Daoy (cell line): Measurements from ENCODE around the gene INO80C. TPM values are rescaled to one million over a fixed set of nuclear protein-coding genes. Genes with fewer than 3 reads are reported as not detected.

ENCODE experiments used
- DNase-seq: peaks from one replicate; pipeline ENCODE4 v3.0.0-alpha.2; 2015; ENCODE audit warnings: low read depth
- total RNA-seq: library from RNA; depleted of rRNA; stranded (reverse); fragments of >200 nt; shearing (Covaris generic); gene quantifications from 2 replicates; pipeline ENCODE4 v1.2.3, GENCODE V29; 2014; rRNA removed

Gene INO80C
- 3.9 and 5.2 TPM in 2 replicates for total RNA-seq

DNA sequence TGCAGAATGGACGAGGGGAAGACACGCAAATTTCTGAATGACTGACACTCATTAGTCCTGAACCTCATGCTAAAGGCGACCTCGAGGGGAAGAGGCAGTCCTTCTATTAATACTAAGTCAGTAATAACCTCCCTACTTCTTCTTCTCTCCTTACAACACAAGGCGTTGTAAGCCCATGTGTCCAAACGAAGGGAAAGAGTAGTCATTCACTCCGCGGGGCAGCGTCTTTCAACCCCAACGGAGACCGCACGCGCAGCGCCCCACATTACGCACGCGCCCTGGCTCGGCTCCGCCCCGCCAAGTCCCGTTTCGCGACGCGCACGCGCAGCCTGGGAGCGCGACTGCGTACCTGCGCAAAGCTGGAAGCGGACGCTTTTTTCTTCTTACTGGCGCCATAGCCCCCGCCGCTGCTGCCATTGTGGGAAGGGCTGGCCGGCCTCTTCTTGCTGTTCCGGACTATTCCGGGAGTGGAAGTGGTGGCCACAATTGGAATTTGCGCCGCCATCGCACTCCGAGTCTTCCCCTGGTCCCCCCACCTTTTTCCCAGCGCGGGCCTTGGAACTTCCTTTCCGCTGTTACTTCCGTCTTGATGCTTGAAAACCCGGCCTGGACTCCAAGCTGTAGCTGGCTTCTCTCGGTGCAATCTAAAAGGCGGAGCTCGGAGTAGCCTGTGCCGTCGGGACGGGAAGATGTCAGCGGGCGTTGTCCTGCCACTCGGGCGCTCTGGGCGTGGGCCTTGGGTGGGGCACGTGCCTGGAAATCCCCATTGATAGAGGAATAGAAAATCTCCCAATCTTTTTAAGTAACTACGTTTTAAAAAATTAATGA, at the start of gene INO80C:
TSS of gene INO80C (minus strand) at position 591 of the 828 bp plus-strand sequence. CDS start at position 505, 86 bp downstream.
- DNase-seq = peak; percentile 96

DNA sequence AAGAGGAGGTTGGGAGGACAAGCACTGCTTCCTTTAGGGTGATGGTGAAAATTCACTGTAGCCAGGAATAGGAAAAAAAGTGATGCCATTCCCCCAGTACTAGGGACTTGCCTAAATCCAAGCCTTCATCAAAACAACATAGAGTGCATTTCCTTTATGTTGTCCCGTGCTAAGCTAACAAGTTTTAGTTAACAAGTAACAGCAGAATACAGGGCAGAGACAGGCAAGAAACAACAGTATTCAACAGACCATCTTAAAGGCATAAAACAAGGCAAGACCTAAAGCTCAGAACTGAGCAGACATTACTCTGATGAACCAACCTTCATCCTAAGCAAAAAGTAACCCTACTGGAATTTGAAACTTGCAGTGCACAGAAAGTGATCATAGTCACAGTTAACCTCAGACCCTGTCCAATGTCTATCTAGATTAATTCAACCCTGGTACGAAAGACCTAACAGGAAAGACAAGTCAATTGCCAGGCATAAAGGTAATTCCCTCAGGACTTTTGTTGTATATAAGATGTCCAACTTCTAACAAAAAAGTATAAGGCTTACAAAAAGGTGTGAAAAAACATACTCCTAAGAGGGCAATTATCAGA, 49.3 kb upstream of the INO80C start:
- no peak for DNase-seq

DNA sequence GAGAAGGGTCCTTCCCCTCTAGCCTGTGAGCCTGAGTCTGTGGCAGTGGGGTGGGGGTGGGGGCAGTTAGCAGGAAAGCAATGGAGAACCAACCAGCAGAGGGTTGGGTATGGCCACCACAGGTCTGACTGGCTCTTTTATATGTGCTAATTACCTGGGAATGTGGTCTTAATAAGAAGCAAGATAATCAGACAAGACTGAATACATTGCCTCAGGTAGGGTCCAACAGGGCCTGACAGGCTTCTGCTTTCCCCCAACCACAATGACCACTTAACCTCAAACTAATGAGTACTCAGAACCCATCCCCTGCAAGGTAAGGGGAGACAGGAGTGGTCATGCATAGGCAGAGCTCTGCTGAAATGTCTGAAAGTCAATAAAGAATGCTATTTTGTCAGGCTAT, 44.6 kb upstream of the INO80C start:
- DNase-seq = no peak

GRCh38 chr18:35535297-35535696, 37.5 kb upstream of the INO80C start:
- DNase-seq = no peak

- no peak for DNase-seq
These were observed 36.2 kb upstream of the INO80C start for GRCh38 chr18:35533916-35534405.

DNA sequence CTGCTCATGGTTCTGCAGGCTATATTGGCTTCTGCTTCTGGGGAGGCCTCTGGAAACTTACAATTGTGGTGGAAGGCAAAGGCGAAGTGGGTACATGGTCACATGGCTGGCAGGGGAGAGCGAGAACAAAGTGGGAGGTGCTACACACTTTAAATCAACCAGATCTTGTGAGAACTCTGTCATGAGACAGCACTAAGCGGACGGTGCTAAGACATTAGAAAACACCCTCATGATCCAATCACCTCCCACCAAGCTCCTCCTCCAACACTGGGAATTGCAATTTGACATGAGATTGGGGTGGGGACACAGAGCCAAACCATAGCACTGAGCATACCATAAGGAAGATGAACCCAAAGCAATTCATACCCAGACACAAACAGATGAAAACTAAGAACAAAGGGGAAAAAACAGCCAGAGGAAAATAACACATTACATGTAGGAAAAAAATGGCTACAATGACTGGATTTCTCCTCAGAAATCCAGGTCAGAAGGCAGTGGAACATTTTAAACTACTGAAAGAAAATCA, 31.1 kb upstream of the INO80C start:
- DNase-seq = no peak

- peak; percentile 42 for DNase-seq
These were observed 28.8 kb upstream of the INO80C start for GRCh38 chr18:35526495-35527059.

DNA sequence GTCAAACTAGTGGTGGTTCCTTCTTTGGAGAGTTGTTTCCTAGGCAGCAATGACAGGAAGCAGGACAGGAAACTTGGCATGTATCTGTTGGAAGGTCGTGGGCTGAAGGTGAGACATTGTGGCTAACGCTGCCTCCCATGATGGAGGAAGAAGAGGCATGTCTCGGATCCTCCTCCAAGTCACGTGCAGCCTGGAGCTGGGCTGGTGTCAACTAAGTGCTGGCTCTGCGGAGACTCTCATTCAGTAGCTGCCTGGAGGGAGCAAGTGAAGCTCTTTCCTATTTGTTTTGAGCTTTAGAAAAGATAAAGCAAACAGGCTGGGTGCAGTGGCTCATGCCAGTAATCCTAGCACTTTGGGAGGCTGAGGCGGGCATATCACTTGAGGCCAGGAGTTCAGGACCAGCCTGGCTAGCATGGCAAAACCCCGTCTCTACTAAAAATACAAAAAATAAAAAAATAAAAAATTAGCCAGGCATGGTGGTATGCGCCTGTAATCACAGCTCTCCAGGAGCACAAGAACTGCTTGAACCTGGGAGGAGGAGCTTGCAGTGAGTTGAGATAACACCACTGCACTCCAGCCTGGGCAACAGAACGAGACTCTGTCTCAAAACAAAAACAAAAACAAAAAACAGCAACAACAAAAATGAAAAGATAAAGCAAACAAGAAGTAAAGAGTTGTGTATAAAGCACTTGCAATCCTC, 28.2 kb upstream of the INO80C start:
- no peak for DNase-seq

- DNase-seq = no peak
These were observed 26.5 kb upstream of the INO80C start for GRCh38 chr18:35524226-35524625.

- DNase-seq = no peak
These were observed 24.6 kb upstream of the INO80C start for GRCh38 chr18:35522130-35522959.

- no peak for DNase-seq
These were observed 23.4 kb upstream of the INO80C start for GRCh38 chr18:35521133-35521532.

DNA sequence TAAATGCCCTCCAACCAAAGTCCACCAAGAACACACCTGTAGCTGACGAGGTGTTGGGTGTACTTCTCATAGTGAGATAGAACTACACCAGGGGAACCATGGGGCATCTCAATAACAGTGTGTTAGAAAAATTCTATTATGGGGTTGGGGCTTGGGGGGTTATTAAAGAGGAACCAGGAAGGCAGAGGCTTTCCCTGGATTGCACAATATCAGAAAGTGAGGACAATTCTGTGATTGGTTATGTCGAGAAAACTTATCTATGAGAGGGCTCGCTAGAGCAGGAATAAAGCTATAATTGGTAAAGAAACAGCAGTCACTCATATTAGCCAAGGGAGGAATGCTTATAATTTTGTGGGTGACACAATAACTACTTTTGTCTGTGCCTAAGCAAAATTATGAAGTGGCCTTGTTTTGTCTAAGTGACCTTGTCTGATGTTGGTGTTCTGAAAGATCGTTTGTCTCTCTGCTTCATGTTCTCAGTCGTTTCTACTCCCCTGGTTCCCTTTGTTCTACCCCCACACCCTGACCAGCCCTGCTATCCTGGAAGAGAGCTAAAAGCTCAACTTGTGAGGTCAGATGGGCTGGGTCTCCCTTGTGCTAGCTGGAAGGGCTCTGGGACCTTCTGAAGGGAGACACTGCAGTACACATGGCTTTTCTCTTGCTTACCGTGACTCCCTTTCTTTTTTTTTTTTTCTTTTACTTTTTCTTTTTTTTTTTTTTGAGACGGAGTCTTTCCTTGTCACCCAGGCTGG, 21.6 kb upstream of the INO80C start:
- DNase-seq = no peak

DNA sequence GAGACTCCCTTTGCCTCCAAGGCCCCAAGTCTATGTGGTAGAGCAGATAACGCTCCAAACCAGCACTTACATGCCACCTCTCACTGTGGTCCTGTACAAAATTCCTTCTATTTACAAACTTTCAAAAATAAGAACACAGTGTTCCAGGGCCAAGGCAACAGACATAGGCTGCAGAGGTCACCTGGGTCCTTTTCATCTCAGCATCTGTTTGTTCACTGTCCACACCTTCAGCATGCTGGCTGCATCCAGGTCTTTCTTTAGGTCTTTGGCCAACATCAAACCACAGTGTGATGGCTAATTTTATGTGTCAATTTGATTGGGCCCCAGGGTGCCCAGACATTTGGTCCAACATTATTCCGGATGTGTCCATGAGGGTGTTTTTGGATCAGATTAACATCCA, 20.0 kb upstream of the INO80C start:
- no peak for DNase-seq

DNA sequence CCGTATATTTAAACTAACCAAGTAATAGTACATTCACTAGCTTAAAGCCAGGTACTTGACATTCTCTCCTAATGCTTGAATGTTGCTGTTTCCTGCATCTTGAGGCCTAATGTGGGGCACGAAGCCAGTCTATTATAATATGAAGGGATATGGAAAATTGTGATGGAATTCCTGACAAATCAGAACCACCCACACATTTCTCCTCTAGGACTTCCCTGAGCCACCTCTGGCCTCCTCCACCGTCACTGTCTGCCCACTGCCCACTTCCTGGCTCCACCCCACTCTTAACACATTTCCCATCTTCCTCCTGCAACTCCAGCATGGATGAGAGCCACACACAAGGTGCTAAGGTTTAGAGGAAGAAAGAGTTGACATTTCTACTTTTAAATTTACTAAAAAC, 19.0 kb upstream of the INO80C start:
- DNase-seq = no peak

DNA sequence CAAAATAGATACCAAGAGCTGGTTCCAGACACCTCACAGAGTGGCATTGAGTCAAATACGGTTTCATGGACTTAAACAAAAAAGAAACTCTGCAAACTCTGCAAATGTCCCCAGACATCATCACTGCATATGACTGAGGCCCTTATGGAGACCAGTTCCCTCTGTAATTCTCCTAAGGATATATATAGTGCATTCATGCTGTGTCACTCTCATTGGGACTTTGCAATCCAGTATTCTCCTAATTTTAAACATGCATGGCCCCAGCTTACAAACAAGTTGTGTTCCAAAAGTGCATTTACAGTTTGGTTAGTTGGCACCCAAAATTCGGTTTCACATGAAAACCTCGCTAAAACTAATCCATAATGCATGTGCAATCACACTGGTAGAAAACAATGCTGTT, 18.6 kb upstream of the INO80C start:
- DNase-seq = no peak

DNA sequence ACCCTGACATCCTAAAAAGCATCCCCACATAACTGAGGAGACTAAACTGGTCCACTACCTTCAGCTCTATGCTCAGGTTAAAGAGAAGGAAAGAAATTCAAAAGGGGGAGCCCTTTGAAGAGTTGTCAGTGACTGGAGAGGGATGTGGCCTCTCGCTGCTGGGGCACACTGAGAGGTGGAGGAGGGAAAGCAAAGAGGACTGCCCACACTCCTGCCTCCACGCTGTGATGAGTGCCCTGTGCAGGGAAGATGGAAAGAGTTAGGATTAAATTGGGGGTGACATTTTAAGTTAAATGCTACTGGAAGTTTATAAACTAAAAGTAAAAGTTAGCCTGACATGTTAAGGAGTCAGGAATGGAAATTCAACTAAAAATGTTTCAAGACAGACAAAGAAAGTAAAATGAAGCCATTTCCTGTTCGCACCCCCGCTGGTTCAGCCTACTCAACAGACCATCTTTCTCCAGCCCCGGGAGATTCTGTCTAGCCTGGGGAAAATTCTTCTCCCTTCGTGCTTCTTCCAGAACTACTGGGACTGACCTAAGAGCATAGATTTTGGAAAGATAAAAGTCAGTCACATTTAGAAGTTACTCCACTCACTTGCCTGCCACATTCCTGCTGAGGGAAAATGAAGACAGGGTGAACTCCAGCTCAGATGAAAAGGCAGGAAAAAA, 17.8 kb upstream of the INO80C start:
- no peak for DNase-seq

- no peak for DNase-seq
These were observed 17.1 kb upstream of the INO80C start for GRCh38 chr18:35514752-35515459.

- DNase-seq = no peak
These were observed 16.5 kb upstream of the INO80C start for GRCh38 chr18:35514283-35514682.
